Astrocyte of the hippocampus (primary cell): ENCODE measurements around the gene MFAP4.

Experiments used
- DNase-seq: peaks from one replicate; pipeline ENCODE4 v3.0.0; 2011; ENCODE audit warnings: low read depth, low spot score

Gene MFAP4

GRCh38 chr17:19334331-19334730 is 52.7 kb downstream of the MFAP4 start:
- DNase-seq, result no peak

GRCh38 chr17:19333736-19334290 is 53.2 kb downstream of the MFAP4 start:
- DNase-seq, result no peak
